HepG2 (cell line): Measurements from ENCODE around the gene ETS1.

Experiments used
- CENPX ChIP-seq: sonication (generic); formaldehyde crosslinking; IDR thresholded peaks from 2 replicates; pipeline ENCODE4 v1.9.0; 2021; ENCODE audit warnings: mild to moderate bottlenecking, missing genetic modification reagents, moderate library complexity
- CHD2 ChIP-seq: IDR thresholded peaks from 2 replicates; pipeline ENCODE4 v1.6.1; 2011; ENCODE audit warnings: low read depth, low read length, improper control_type of control experiment
- CTCF ChIP-seq: sonication (generic); formaldehyde crosslinking; IDR thresholded peaks from 2 replicates; pipeline ENCODE4 v1.5.0; 2020; ENCODE audit warnings: mild to moderate bottlenecking, missing genetic modification reagents, moderate library complexity
- FOSL1 ChIP-seq: sonication (generic); formaldehyde crosslinking; IDR thresholded peaks from 2 replicates; pipeline ENCODE4 v1.9.0; 2021; ENCODE audit warnings: missing genetic modification reagents, borderline replicate concordance
- KDM5A ChIP-seq: fragments of 200-600 bp; sonication (generic); IDR thresholded peaks from 2 replicates; pipeline ENCODE4 v1.7.0; 2018; ENCODE audit warnings: antibody characterized with exemption, mild to moderate bottlenecking, low read length, borderline replicate concordance
- MEIS1 ChIP-seq: sonication (generic); formaldehyde crosslinking; IDR thresholded peaks from 2 replicates; pipeline ENCODE4 v1.9.0; 2021; ENCODE audit warnings: mild to moderate bottlenecking, missing genetic modification reagents, moderate library complexity, borderline replicate concordance
- REPIN1 ChIP-seq: sonication (generic); formaldehyde crosslinking; IDR thresholded peaks from 2 replicates; pipeline ENCODE4 v1.8.0; 2022; ENCODE audit warnings: missing genetic modification reagents, low read depth, mild to moderate bottlenecking, borderline replicate concordance
- SMAD3 ChIP-seq: sonication (generic); formaldehyde crosslinking; IDR thresholded peaks from 2 replicates; pipeline ENCODE4 v1.4.0; 2020; ENCODE audit warnings: missing genetic modification reagents
- ZNF101 ChIP-seq: sonication (generic); formaldehyde crosslinking; IDR thresholded peaks from 2 replicates; pipeline ENCODE4 v1.4.0; 2020; ENCODE audit warnings: mild to moderate bottlenecking, low read depth, missing genetic modification reagents, borderline replicate concordance
- ZNF496 ChIP-seq: sonication (generic); formaldehyde crosslinking; IDR thresholded peaks from 2 replicates; pipeline ENCODE4 v1.8.1; 2023; ENCODE audit warnings: mild to moderate bottlenecking, moderate library complexity, missing genetic modification reagents; ENCODE audit not compliant: insufficient replicate concordance
- ZNF607 ChIP-seq: sonication (generic); formaldehyde crosslinking; IDR thresholded peaks from 2 replicates; pipeline ENCODE4 v1.5.1; 2020; ENCODE audit warnings: missing genetic modification reagents, mild to moderate bottlenecking, borderline replicate concordance
- ZNF768 ChIP-seq: sonication (generic); formaldehyde crosslinking; IDR thresholded peaks from 2 replicates; pipeline ENCODE4 v1.4.0; 2020; ENCODE audit warnings: missing genetic modification reagents
- TF ChIP-seq, protein P1 (sequence below), 2 experiments: IDR thresholded peaks; 2 replicates each; pipeline ENCODE4 v1.6.1; 2011 to 2012; ENCODE audit warnings: low read length in 2 of 2, borderline replicate concordance in 1 of 2, low read depth in 1 of 2, mild to moderate bottlenecking in 1 of 2, moderate library complexity in 1 of 2

- TF ChIP-seq ZNF496 (CRISPR knock-in tag) (no peak), CENPX (CRISPR knock-in tag) (no peak), FOSL1 (no peak), SMAD3 (CRISPR knock-in tag) (no peak), ZNF607 (CRISPR knock-in tag) (no peak), CTCF (CRISPR knock-in tag) (no peak), KDM5A (no peak), ZNF768 (CRISPR knock-in tag) (no peak), CHD2 (no peak), ZNF101 (CRISPR knock-in tag) (no peak), REPIN1 (CRISPR knock-in tag) (no peak), MEIS1 (CRISPR knock-in tag) (no peak)
- TF ChIP-seq, protein P1, sequence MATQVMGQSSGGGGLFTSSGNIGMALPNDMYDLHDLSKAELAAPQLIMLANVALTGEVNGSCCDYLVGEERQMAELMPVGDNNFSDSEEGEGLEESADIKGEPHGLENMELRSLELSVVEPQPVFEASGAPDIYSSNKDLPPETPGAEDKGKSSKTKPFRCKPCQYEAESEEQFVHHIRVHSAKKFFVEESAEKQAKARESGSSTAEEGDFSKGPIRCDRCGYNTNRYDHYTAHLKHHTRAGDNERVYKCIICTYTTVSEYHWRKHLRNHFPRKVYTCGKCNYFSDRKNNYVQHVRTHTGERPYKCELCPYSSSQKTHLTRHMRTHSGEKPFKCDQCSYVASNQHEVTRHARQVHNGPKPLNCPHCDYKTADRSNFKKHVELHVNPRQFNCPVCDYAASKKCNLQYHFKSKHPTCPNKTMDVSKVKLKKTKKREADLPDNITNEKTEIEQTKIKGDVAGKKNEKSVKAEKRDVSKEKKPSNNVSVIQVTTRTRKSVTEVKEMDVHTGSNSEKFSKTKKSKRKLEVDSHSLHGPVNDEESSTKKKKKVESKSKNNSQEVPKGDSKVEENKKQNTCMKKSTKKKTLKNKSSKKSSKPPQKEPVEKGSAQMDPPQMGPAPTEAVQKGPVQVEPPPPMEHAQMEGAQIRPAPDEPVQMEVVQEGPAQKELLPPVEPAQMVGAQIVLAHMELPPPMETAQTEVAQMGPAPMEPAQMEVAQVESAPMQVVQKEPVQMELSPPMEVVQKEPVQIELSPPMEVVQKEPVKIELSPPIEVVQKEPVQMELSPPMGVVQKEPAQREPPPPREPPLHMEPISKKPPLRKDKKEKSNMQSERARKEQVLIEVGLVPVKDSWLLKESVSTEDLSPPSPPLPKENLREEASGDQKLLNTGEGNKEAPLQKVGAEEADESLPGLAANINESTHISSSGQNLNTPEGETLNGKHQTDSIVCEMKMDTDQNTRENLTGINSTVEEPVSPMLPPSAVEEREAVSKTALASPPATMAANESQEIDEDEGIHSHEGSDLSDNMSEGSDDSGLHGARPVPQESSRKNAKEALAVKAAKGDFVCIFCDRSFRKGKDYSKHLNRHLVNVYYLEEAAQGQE (IDR thresholded peaks at IDR 0.05; ENCODE audit: borderline replicate concordance in 1 of 2, low read depth in 1 of 2, low read length in 2 of 2) = no peak
Observed at GRCh38 chr11:128627666-128628324, 40.4 kb upstream of the ETS1 start.
